Esophagus muscularis mucosa (tissue), 4 donors: ENCODE results near the gene LIMS1. TPM values are rescaled to one million over a fixed set of nuclear protein-coding genes. Genes with fewer than 3 reads are reported as not detected.

Experiments
- DNase-seq: peaks from one replicate; pipeline ENCODE4 v3.0.0-alpha.2; 2017; ENCODE audit errors: extremely low spot score
- H3K27ac ChIP-seq, 4 donors: fragments of 200-600 bp; sonication (generic); replicated peaks in 1 of 4; 1 replicate in 3 of 4; 2 replicates in 1 of 4; pipeline ENCODE4 v1.5.1; 2016 to 2019; ENCODE audit warnings: mild to moderate bottlenecking in 1 of 4
- H3K27me3 ChIP-seq, 4 donors: fragments of 200-600 bp; sonication (generic); one replicate each; pipeline versions ENCODE4 v1.5.1 to v1.6.0; 2016 to 2019
- H3K36me3 ChIP-seq, 4 donors: fragments of 200-600 bp; sonication (generic); one replicate each; pipeline ENCODE4 v1.5.1; 2016 to 2019
- H3K4me1 ChIP-seq, 4 donors: fragments of 200-600 bp; sonication (generic); one replicate each; pipeline ENCODE4 v1.5.1; 2016 to 2019
- H3K4me3 ChIP-seq, 4 donors: fragments of 200-600 bp; sonication (generic); 1 replicate in 2 of 4; 2 replicates in 2 of 4; pipeline ENCODE4 v1.5.1; 2016 to 2019; ENCODE audit warnings: mild to moderate bottlenecking in 4 of 4, moderate library complexity in 1 of 4
- H3K9me3 ChIP-seq, 4 donors: fragments of 200-600 bp; sonication (generic); 1 replicate in 3 of 4; 2 replicates in 1 of 4; pipeline ENCODE4 v1.5.1; 2016 to 2019
- EP300 ChIP-seq: sonication (generic); formaldehyde crosslinking; IDR thresholded peaks from one replicate; pipeline ENCODE4 v1.6.1; 2017; ENCODE audit warnings: antibody characterized with exemption
- POLR2A ChIP-seq: fragments of 450-650 bp; IDR thresholded peaks from one replicate; pipeline ENCODE4 v1.6.1; 2017; ENCODE audit warnings: antibody characterized with exemption, moderate library complexity, mild to moderate bottlenecking, low read depth
- POLR2AphosphoS5 ChIP-seq, 2 donors: sonication (generic); formaldehyde crosslinking; IDR thresholded peaks; one replicate each; pipeline ENCODE4 v1.6.1; 2017; ENCODE audit warnings: antibody characterized with exemption in 2 of 2
- WGBS: methylation state at CpG from one replicate; pipeline ENCODE4 v1.1.5; 2018; 5-methylcytosine and 5-hydroxymethylcytosine counted together
- intact Hi-C: fragments of 100-400 bp; cut with DNase I; formaldehyde crosslinking; loops from one replicate; pipeline ENCODE4 v1.15.1; 2023
- total RNA-seq, 4 donors: library from RNA; depleted of rRNA; stranded (reverse); fragments of >200 nt; gene quantifications; one replicate each; pipeline versions ENCODE4 v1.1.0 to v1.2.1, GENCODE V29; 2016
- TF ChIP-seq, protein P1 (sequence below), 3 experiments: fragments of 200-600 bp in 2 of 3; fragments of 450-650 bp in 1 of 3; sonication (generic) in 2 of 3; IDR thresholded peaks; one replicate each; pipeline ENCODE4 v1.5.1; 2017 to 2019; ENCODE audit warnings: antibody characterized with exemption in 3 of 3, mild to moderate bottlenecking in 2 of 3, moderate library complexity in 1 of 3

LIMS1 gene
- total RNA-seq, 4 donors from 2014 or later, result 71.0 to 141 (median 123) TPM

DNA sequence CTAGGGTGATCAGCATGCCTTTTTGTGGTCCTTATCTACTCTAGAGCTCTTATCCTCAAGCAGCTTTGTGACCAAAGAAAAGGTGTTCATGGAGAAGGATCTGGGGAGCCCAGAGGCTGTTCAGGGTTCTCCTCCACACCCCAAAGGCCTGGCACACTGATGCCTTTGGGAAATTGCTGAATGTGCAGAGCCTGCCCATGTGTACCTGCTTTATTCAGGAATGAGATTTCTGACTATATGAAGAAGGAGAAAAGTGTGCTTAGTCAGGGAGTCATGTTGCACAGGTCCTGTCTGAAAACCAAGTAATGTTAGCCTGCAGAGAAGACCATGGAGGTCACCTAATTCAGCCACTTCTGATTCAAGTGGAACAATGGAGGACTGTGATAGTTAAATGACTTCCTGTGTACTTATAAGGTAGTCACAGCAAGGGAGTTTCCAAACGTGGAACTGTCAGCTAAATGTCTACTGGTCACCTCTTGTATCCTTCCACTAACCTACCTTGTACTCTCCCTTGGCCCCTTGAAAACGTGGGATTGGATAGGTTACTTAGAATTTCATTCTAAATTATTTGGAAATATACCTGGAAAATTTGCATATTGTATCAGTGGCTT, 81.3 kb downstream of the LIMS1 start:
- no peak overlapping the region for H3K27ac ChIP-seq
- H3K9me3 ChIP-seq, result no peaks in the 10 kb centered on the region
- no peaks in the 10 kb centered on the region for H3K36me3 ChIP-seq
- H3K4me1 ChIP-seq, result peaks cover 46 to 87% (median 81%) of the 10 kb centered on the region in 4 donors
- WGBS, result 70% methylated on average over 2 of the region's 2 CpGs
- no peak for DNase-seq
- TF ChIP-seq POLR2AphosphoS5 (IDR thresholded peaks at IDR 0.05) (no peak), POLR2A (no peak)
- H3K27me3 ChIP-seq, result no peaks in the 10 kb centered on the region
- H3K4me3 ChIP-seq, result no peak overlapping the region
- intact Hi-C loops, result no loop called here

DNA sequence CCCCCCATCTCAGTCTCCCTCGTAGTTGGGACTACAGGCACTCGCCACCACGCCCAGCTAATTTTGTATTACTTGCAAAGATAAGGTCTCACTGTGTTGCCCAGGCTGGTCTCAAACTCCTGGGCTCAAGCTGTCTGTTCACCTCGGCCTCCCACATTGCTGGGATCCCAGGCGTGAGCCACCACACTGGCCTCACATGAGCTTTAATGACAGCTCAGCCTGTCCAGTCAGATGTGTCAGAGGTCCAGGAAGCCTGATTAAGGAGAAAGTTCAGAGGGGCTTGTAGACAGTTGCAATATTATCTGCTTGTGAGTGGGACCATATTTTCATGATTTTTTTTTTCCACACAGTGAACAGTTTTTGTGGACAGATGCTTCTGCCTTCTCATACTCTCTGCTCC, 82.0 kb downstream of the LIMS1 start:
- Histone ChIP-seq H3K27ac (peak overlapping the region in 1 of 4 donors; percentile 4), H3K4me3 (no peak overlapping the region), H3K36me3 (no peaks in the 10 kb centered on the region), H3K4me1 (peaks cover 54 to 95% (median 86%) of the 10 kb centered on the region in 4 donors), H3K27me3 (no peaks in the 10 kb centered on the region), H3K9me3 (no peaks in the 10 kb centered on the region)
- WGBS, result 98% methylated on average over 5 of the region's 5 CpGs
- DNase-seq, result no peak
- TF ChIP-seq, protein P1, sequence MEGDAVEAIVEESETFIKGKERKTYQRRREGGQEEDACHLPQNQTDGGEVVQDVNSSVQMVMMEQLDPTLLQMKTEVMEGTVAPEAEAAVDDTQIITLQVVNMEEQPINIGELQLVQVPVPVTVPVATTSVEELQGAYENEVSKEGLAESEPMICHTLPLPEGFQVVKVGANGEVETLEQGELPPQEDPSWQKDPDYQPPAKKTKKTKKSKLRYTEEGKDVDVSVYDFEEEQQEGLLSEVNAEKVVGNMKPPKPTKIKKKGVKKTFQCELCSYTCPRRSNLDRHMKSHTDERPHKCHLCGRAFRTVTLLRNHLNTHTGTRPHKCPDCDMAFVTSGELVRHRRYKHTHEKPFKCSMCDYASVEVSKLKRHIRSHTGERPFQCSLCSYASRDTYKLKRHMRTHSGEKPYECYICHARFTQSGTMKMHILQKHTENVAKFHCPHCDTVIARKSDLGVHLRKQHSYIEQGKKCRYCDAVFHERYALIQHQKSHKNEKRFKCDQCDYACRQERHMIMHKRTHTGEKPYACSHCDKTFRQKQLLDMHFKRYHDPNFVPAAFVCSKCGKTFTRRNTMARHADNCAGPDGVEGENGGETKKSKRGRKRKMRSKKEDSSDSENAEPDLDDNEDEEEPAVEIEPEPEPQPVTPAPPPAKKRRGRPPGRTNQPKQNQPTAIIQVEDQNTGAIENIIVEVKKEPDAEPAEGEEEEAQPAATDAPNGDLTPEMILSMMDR (IDR thresholded peaks at IDR 0.05), result no peak
- TF ChIP-seq POLR2A (no peak), POLR2AphosphoS5 (IDR thresholded peaks at IDR 0.05) (no peak), EP300 (no peak)
- intact Hi-C loops, result no loop called here

DNA sequence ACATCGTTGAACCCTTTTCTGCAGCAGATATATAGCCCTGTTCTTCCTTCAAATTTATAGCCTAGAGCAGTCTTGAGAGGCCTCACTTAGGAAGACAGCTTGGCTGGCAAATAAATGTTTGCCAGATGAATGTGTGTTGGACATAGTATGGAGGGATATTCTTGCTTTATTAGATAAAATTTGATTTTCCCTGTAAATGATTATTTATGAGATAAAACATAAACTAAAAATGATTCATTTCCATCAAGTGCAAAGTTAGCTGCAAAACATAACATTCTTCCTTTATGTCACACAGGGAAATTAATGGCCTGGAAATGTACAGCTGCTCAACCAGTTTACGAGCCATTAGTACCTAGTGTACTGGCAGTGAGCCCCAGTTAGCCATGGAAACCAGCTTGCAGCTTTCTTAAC, 82.5 kb downstream of the LIMS1 start:
- Histone ChIP-seq H3K4me1 (peaks cover 54 to 99% (median 90%) of the 10 kb centered on the region in 4 donors), H3K27ac (peak overlapping the region in 1 of 4 donors; percentile 4), H3K9me3 (no peaks in the 10 kb centered on the region), H3K36me3 (no peaks in the 10 kb centered on the region), H3K27me3 (no peaks in the 10 kb centered on the region), H3K4me3 (no peak overlapping the region)
- 25% methylated on average over 2 of the region's 2 CpGs for WGBS
- intact Hi-C loops, result no loop called here
- TF ChIP-seq POLR2AphosphoS5 (IDR thresholded peaks at IDR 0.05) (no peak), POLR2A (no peak), EP300 (no peak)
- TF ChIP-seq, protein P1 (IDR thresholded peaks at IDR 0.05), result no peak
- no peak for DNase-seq

GRCh38 chr2:108617617-108618016, 83.3 kb downstream of the LIMS1 start:
- peak overlapping the region in 1 of 4 donors; percentile 12 for H3K27ac ChIP-seq
- no peak overlapping the region for H3K4me3 ChIP-seq
- peaks cover 49 to 100% (median 91%) of the 10 kb centered on the region in 4 donors for H3K4me1 ChIP-seq
- 91% methylated on average over 2 of the region's 2 CpGs for WGBS
- no peak for DNase-seq
- no peaks in the 10 kb centered on the region for H3K27me3 ChIP-seq
- H3K9me3 ChIP-seq, result no peaks in the 10 kb centered on the region
- no peaks in the 10 kb centered on the region for H3K36me3 ChIP-seq
- TF ChIP-seq POLR2A, result no peak
- no peak for TF ChIP-seq POLR2AphosphoS5 (IDR thresholded peaks at IDR 0.05)
- TF ChIP-seq, protein P1 (IDR thresholded peaks at IDR 0.05), result no peak
- no peak for TF ChIP-seq EP300
- intact Hi-C loops, result no loop called here

- Histone ChIP-seq H3K27ac (peak overlapping the region in 3 of 4 donors; percentile 18 to 53 (median 30)), H3K27me3 (no peaks in the 10 kb centered on the region), H3K4me1 (peaks cover 33 to 97% (median 86%) of the 10 kb centered on the region in 4 donors), H3K36me3 (no peaks in the 10 kb centered on the region), H3K9me3 (no peaks in the 10 kb centered on the region), H3K4me3 (no peak overlapping the region)
- WGBS, result 70% methylated on average over 8 of the region's 8 CpGs
- intact Hi-C loops, result no loop called here
- no peak for DNase-seq
- TF ChIP-seq EP300 (no peak), POLR2AphosphoS5 (IDR thresholded peaks at IDR 0.05) (no peak), POLR2A (no peak)
- TF ChIP-seq, protein P1 (IDR thresholded peaks at IDR 0.05), result no peak
These were observed 85.8 kb downstream of the LIMS1 start for GRCh38 chr2:108619925-108620620.
